ENCODE data around the gene C1orf52.

DNA sequence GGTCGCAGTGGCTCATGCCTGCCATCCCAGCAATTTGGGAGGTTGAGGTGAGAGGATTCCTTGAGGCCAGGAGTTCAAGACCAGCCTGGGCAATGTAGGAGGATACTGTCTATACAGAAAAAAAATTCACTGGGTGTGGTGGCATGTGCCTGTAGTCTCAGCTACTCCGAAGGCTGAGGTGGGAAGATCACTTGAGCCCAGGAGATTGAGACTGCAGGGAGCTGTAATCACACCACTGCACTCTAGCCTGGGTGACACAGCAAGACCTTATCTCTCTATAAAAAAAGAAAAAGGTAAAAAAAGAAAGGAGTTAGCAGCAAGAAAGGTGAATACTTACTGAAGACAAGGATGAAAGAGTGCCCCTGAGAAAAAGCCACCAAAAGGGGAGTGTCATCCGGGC is 40.7 kb upstream of the C1orf52 start:
- TF ChIP-seq CTCF (IDR thresholded peaks at IDR 0.05) = no peak
- no peak for TF ChIP-seq POLR2AphosphoS5 (IDR thresholded peaks at IDR 0.05; ENCODE audit: low read depth, low read length)
- no peak for TF ChIP-seq REST (IDR thresholded peaks at IDR 0.05; ENCODE audit: insufficient read depth in 1 of 2, low read depth in 2 of 2, low read length in 1 of 2)
- TF ChIP-seq TCF7L2 (IDR thresholded peaks at IDR 0.05; ENCODE audit: low read depth, low read length) = no peak
- TF ChIP-seq SIN3A (IDR thresholded peaks at IDR 0.05; ENCODE audit: borderline replicate concordance, insufficient read depth, low read depth, low read length) = no peak
